ENCODE results near the gene BLM. TPM values are rescaled to one million over a fixed set of nuclear protein-coding genes. Genes with fewer than 3 reads are reported as not detected.

The BLM gene
- total and polyA plus RNA-seq, 2 of the 13 experiments (the other 11 are each of a cell fraction or from before 2014, with no cell fraction given): 5.1 to 11.8 TPM

DNA sequence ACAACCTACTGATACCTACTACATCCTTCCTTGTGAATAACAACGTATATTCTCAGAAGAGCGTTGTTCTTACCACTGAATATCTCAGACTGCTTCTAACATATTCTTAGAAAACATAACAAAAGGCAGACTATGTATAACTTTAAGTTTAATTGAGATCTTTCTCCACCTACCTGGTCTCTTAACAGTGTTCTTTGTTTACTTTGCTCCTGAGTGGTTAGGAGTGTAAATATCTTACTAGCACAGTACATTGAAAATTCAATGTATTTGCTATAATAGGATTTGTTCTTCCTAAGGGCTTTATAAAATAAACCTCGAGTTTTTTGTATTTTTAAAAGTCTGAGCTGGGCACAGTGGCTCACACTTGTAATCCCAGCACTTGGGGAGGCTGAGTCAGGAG lies 7.9 kb upstream of the BLM start (continued):
- TF ChIP-seq ZNF235 (CRISPR knock-in tag; IDR thresholded peaks at IDR 0.05; ENCODE audit: borderline replicate concordance) (no peak), GMEB1 (CRISPR knock-in tag; IDR thresholded peaks at IDR 0.05; ENCODE audit: borderline replicate concordance) (no peak), MIER3 (CRISPR knock-in tag; IDR thresholded peaks at IDR 0.05; ENCODE audit: borderline replicate concordance) (no peak), ZNF792 (CRISPR knock-in tag; IDR thresholded peaks at IDR 0.05) (no peak)

- no TSS peak for BruUV-seq (replicated peaks)
- H3K4me1 ChIP-seq (ENCODE audit: insufficient read depth, low read length): no peaks in the 10 kb centered on the region
- no peak for TF ChIP-seq AHDC1 (CRISPR knock-in tag; IDR thresholded peaks at IDR 0.05; ENCODE audit: borderline replicate concordance)
- TF ChIP-seq ZNF879 (CRISPR knock-in tag; IDR thresholded peaks at IDR 0.05): no peak
- TF ChIP-seq ZNF143 (CRISPR knock-in tag; IDR thresholded peaks at IDR 0.05): no peak
- TF ChIP-seq, protein P1, sequence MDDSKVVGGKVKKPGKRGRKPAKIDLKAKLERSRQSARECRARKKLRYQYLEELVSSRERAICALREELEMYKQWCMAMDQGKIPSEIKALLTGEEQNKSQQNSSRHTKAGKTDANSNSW (CRISPR knock-in tag; IDR thresholded peaks at IDR 0.05; ENCODE audit: borderline replicate concordance): no peak
- TF ChIP-seq, protein P2, sequence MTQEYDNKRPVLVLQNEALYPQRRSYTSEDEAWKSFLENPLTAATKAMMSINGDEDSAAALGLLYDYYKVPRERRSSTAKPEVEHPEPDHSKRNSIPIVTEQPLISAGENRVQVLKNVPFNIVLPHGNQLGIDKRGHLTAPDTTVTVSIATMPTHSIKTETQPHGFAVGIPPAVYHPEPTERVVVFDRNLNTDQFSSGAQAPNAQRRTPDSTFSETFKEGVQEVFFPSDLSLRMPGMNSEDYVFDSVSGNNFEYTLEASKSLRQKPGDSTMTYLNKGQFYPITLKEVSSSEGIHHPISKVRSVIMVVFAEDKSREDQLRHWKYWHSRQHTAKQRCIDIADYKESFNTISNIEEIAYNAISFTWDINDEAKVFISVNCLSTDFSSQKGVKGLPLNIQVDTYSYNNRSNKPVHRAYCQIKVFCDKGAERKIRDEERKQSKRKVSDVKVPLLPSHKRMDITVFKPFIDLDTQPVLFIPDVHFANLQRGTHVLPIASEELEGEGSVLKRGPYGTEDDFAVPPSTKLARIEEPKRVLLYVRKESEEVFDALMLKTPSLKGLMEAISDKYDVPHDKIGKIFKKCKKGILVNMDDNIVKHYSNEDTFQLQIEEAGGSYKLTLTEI (CRISPR knock-in tag; conservative IDR thresholded peaks at IDR 0.05): no peak
- no peak for TF ChIP-seq DPF2 (CRISPR knock-in tag; IDR thresholded peaks at IDR 0.05; ENCODE audit: borderline replicate concordance, low read depth)
- TF ChIP-seq ZNF121 (CRISPR knock-in tag; IDR thresholded peaks at IDR 0.05): no peak
- TF ChIP-seq ZNF674 (CRISPR knock-in tag; IDR thresholded peaks at IDR 0.05; ENCODE audit: low read depth): no peak
- H3K9me3 ChIP-seq (ENCODE audit: low read length): no peaks in the 10 kb centered on the region
- no peaks in the 10 kb centered on the region for H4K20me1 ChIP-seq (ENCODE audit: insufficient read depth, low read length)
- no peak overlapping the region for H2AFZ ChIP-seq (ENCODE audit: low read length)
- H3K79me2 ChIP-seq (ENCODE audit: insufficient read depth, low read length): no peaks in the 10 kb centered on the region
- in situ Hi-C loops (cut with HindIII; ENCODE audit: extremely low pct_ligation_motif_present, low pct_unique_long_range_greater_than_20kb) (no loop called here), intact Hi-C loops (cut with micrococcal nuclease; ENCODE audit: unreplicated experiment) (no loop called here)
- H3K9ac ChIP-seq (ENCODE audit: insufficient read depth, low read depth, low read length): no peak overlapping the region
- ChIA-PET CTCF (ENCODE audit: low intra/inter-chr PET ratio, low total read pairs) (no interaction called here), POLR2A (no interaction called here)
- no peaks in the 10 kb centered on the region for H3K36me3 ChIP-seq (replicated peaks in 1 of 2; ENCODE audit: control insufficient read depth in 1 of 2, insufficient read depth in 2 of 2, low read length in 2 of 2)
- no peak overlapping the region for H3K4me2 ChIP-seq (ENCODE audit: low read depth, low read length)
- FAIRE-seq: no peak
- ATAC-seq: no peak
- 79% methylated on average over 7 of the region's 7 CpGs for WGBS (ENCODE audit: low lambda C conversion rate)
- H3K4me3 ChIP-seq (replicated peaks in 1 of 3; ENCODE audit: insufficient read depth in 1 of 3, low read depth in 2 of 3, low read length in 3 of 3): no peak overlapping the region
- H3K27me3 ChIP-seq (ENCODE audit: control insufficient read depth in 1 of 2, insufficient read depth in 2 of 2, low read length in 2 of 2): no peaks in the 10 kb centered on the region
- no peak overlapping the region for H3K27ac ChIP-seq (ENCODE audit: extremely low read length, insufficient read depth, low read length)
- DNase-seq (ENCODE audit: low spot score): no peak
These were observed 6.6 kb upstream of the BLM start for GRCh38 chr15:90710436-90711027.

Measured in HepG2 (cell line).